NCI-H2081 treated with DMSO at 0.1 percent for 48 hours (cell line): ENCODE data around the gene SMC6.

Experiments used
- DNase-seq: peaks from one replicate; lab custom pipeline; 2025; lab: John Stamatoyannopoulos, UW

SMC6 gene

DNA sequence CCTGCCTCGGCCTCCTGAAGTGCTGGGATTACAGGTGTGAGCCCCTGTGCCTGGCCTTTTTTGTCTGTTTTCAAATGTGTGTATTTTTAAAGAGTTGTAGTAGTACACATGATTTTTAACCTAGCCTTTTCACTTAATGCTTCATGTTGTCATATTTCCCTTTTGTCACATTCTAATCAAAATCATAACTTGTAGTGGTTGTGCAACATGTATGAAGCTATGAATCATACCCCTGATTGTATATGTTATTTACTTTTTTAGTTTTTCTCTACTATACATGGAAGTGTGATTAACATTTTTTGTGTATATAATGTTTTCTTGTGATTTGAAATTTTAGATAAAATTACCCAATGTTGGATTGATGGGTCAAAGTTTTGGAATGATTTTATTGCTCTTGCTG lies 8.8 kb upstream of the SMC6 start:
- DNase-seq, result no peak

DNA sequence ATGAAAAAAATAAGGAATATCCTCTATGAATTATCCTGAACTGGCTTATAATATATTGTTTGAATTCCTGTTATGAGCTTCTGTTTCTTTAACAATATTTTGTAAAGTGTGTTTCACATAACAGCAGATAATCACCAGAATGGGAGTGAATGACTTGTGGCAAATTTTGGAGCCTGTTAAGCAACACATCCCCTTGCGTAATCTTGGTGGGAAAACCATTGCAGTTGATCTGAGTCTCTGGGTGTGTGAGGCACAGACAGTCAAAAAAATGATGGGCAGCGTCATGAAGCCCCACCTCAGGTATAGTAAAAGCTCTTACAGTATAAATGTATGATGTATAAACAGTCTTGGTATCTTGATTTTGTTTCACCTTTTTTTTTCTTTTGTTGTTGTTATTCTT lies 6.2 kb upstream of the SMC6 start:
- DNase-seq, result no peak

DNA sequence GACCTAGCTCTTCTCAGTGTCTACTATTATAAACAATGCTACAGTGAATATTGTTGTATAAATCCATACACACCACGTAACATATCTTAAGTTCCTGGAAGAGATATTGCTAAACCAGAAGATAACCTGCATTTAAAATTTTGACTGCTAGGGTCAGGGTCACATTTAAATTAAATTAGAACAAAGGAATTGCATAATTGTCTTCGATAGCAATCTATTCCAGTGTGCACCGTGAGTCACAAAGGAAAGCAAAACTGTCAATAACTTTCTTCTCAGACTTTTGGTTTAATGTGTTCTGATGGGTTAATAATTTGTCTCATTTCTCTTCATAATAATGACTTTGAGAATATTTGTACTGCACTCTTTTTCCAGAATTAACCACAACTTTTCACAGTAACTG lies 4.5 kb upstream of the SMC6 start:
- DNase-seq, result no peak

DNA sequence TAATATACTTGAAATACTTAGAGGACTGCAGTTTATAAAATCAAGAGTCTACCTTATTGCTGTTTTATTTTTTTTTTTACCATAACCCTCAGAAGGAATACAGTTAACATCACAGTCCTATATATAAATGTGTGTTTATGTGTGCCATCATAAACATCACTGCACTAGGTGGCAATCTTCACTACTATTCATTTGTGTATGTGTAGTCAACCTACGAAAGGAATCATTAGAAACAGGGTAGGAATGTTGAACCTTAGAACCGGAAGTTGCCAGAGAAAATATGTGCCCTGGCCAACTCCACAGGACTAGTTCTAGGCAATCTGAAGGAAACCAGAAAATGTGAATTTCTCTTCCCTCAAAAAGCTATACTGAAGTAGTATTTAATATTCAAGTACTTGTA lies 3.7 kb upstream of the SMC6 start:
- DNase-seq, result no peak

DNA sequence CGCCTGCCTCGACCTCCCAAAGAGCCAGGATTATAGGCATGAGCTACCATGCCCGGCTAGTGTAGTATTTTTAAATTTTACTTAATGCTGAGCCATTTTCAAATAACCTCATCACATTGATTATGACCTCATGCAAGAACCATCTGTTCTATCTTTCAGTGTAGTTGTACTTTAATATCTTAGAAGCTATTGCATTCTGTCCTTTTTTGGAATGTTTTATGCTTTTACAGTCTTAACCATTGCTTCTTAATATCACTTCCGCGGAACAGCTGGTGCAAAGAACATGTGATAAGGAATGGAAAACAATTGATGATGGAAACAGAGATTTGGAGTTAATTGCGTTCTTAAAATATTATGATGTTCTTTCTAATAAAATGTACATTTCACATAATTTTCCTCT lies 3.1 kb upstream of the SMC6 start:
- no peak for DNase-seq

DNA sequence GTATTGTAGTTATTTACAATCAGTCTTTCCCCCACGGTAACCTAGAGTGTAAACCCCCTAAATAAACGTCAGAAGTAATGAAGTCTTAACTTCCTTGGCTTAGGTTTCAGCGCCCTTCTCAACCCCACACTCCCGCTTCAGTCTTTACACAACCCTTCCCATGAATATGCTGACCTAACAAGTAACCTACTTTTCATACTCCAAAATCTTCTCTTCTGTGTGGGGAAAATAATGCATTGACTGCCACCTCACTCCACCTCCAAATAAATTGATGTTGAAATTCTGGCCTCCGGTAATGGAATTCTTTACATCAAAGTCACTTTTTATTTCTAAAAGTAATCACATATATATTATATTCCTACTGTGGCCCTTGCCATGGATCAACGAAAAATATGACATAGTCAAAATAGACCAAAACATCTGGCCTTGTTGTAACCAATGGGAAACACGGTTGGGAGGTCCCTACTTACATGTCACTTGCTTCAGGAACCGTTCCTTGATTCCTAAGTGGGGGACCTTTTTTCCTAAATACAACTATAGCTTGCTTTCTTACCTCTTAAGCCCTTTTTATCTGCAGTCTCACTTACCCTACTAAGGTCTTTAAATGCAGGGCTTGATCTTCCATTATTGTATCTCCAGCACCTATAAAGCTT lies 1.3 kb upstream of the SMC6 start:
- DNase-seq, result no peak

DNA sequence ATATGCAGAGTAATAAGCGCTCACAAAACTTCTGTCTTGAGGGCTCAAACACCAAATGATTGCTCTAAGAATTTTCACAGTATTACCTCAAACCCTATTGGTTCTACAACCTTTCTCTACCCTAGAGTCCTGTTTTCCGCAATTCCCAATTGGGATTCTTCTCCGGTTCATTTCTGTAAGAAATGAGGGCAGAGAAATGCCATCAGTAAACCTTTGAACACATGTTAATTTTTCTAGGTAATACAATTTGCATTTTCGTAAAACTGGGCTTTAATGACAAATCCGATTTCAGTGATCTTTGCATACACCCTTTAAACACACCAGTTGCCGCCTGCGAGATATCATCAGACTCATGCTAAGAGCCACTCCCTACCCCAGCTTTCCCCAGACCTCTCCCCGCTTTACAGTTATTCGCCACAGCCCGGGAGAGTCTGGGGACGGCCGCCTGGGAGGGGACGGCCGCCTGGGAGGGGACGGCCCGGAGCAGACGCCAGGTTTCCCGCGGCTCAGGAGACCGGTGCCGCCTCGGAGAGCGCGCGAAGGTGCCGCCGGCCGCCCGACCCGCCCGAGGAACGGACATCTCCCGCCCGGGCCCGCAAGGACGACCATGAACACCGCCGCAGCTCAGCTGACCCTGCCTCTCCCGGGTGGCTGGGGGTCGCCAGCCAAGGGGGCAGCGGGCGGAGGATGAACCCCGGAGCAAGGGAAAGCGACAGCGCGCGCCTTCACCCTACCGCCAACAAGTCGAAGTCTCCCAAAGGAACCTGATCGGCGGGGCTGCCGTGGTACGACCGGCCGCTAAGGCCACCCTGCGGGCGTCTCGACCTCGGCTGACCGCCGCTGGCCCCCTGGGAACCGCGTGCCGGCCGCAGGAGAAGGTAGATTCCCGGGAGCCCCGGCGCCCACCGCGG lies 463 bp downstream of the SMC6 start:
- no peak for DNase-seq

DNA sequence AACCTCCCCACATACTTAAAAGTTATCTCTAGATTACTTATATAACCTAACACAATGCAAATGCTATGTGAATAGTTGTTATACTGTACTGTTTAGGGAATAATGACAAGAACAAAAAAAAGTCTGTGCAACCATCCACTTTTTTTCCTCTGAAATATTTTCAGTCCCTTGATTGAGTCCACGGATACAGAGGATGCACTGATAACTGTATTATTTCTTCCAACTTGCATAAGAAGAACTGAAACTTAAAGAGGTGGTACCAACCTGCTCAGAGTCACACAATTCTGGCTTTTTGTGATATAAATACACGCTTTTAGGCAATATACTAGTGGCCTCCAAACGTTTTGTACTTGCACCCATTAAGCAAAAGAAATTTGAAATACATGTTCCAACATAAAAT lies 1.4 kb downstream of the SMC6 start:
- no peak for DNase-seq

DNA sequence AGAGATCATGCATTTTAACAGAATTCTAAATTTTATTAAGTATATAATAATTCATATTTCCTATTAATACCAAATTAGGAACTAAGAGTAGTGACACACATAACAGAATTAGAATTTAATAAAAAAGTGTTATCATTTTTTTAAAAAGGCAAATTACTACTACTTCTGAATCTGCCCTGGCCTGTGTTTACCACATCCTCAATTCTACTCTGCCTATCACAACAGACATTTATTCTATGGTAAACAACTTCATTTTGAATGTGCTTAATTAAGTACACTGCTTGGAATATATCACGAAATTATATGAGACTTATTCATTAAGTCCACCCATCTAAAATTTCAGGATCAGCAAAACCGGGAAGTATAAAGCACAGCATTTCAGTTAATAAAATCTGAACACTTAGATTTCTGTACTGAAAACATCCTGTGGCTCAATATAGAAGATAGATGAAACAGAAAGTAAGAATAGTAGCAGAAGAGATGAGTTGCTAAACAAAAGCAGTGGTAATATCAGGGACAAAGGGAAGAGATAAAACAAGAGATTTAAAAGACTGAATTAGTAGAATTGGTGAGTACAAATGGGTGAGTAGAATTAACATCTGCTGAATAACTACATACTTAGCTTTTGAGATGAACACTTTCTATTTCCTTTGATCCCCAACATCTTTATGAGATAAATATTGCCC lies 3.7 kb downstream of the SMC6 start:
- DNase-seq, result no peak

DNA sequence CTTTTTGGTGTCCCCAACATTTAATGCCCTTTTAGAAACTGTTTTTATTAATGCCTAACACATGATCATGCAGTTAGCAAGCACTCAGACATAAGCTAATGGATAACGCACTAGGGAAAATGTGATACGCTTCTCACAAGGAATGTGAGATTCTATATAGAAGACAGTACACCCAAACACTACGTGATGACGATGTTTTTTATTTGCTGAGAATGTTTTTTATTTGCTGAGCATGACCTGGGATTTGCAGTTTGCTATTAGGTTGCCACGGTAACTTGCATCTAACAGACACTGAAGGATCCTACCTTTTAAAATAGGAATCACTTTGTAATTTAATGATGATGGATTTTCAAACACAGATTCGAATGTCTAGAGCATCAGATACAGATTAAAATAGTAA lies 4.9 kb downstream of the SMC6 start:
- DNase-seq, result no peak

DNA sequence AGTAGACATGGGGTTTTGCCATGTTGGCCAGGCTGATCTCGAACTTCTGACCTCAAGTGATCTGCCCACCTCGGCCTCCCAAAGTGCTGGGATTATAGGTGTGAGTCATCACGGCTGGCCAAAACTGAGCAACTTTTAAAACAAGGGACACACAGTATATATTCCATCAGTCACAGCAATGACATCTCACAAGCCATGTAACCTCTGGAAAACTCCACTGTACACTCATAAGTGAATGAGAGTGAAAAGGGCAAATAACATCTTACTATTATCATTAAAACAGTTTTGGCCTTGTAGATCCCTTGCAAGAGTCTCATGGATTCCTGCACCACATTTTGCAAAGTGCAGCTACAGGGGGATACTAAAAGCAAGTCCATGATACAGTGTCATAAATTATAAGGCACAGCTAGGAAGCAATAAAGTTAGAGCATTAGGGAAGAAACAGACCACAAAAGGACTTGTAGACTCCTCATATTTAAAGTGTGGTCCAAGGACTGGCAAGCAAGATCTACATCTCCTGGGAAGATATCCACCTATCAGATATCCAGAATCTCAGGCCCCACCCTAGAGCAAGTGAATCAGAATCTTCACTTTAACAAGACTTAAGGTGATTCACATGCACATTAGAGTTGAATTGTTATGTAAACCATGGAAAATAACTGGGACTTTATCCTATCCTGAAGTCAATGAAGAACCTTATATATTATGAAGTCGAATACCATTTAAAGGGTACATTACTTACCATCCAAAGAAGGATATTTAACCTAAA lies 5.7 kb downstream of the SMC6 start:
- DNase-seq, result no peak

DNA sequence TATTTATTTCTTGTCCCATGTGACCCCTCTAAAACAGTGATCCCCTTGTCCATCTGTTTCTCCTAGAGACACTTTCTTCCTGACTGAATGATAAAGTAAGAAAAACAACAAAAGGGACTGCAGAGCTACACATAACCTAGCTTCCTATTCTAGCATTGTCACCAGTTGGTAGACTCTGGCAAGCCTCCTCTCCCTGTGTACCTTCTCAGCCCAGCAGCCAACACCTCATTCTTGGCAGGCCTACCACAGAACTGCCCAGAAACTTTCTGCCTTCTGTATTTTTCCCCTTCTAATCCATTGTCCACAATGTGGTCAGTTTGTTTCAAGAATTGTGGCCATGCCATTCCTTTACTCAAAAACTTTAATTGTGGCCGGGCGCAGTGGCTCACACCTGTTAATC lies 13.4 kb downstream of the SMC6 start:
- no peak for DNase-seq

DNA sequence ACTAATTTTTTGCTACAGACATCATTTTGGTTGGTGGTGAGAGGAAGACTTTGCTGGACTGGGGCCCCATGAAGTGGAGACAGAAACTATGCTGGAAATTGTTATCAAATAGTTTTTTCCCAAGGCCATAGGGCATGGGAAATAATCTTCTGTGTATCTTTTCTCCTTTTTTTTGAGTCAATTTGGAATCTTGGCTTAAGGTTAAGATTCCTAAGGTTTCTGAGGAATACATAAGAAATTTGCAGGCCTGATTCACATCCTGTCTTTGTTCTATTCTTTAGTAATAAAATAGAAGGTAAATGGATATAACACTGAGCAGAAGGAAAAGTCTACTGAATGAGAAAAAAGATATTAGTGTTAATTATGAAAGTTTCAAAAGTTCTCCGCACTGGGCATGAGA lies 16.6 kb downstream of the SMC6 start:
- no peak for DNase-seq

DNA sequence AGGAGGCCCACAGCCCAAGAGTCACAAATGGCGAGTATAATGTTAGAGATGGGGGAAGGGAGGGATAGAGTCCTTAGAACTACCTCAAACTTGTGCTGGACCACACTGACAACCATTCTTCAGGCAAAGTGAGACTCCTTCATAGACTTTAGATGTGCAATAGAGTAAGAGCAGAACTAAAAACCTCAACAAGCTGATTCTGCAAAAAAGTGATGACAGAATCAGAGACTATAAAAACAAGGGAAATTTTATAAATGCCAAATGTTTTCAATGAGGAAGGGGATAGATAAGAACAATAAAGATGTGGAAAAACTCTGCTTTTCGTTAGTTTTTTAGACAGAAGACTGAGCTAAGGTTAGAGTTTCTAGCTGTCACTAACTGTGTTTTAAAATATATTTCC lies 17.7 kb downstream of the SMC6 start:
- no peak for DNase-seq

DNA sequence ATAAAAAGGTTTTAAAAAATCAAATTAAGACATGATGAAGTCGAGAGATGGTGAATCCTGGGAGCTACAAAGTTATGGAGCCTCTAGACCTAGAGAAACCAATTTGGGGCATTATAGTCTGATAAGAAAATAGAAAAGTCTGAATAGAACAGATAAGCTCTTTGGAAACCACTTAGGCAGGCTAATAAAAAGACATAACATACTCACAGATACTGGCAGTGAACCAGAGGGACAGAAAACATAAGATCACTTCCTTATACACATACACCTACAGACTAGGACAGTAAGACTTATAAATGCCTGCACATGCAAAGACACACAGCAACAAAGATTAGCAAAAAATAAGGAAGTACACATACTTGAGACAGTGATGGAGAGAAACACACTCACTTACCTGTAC lies 20.0 kb downstream of the SMC6 start:
- no peak for DNase-seq

DNA sequence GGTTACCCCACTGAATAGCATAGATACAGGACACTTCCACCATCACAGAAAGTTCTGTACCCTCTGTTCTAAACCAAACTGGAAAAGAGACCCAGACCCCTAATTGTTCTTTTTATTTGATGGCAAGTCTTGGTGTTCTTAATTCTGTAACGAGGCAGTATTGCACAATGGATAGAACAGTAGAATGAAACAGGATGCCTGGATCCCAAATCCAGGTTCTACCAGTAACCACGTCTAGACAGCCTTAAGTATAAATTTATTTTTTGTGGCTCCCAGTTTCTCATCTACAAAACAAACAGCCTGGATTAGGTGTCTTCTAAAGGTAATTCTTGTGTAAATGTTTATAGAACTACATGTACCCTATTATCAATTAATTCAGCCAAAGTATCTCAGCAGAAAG lies 23.7 kb downstream of the SMC6 start:
- DNase-seq, result no peak

DNA sequence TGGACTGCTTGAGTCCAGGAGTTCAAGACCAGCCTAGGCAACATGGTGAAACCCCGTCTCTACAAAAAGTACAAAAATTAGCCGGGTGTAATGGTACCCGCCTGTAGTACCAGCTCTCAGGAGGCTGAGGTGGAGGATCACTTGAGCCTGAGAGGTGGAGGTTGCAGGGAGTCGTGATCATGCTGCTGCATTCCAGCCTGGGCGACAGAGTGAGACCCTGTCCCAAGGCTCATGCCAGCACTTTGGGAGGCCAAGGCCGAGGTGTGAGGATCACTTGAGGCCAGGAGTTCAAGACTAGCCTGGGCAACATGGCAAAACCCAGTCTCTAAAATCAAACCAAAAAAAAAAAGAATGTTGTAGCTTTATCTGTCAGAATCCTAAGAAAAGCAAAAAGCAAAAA lies 25.4 kb downstream of the SMC6 start:
- no peak for DNase-seq

DNA sequence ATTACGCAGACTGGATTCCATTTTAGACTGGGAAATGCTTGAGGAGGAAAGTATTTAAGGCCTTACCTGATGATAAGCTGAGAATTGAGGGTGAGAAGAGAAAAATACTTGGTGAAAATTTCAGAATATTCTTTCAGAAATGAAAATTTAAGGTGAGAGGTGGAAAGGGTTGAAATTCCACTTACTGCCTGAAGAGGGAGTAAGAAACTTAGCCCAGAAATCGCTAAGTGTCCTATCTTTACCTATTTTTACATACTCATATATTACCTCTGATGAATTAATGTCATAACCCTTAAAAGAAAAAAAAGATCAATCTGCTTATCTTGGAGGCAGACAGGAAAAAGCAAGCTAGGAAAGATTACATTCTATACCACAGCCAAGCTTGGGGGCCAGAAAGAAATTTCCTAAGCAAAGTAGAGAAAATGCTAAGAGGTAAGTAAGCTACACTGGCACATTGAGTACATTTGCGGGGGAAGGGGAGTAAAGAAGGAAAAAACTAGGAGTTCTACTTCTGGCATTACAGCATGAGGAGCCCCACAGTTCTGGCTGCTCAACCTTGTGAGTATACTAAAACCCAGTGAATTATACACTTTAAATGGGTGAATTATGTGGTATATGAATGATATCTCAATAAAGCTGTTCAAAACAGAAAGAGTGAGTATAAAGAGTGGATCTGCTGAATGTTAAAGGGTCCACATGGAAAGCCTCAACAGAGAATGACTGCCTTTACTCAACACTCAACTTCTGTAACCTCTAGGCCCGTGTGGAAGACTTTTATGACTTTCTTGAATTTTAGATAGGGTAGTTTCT lies 33.8 kb downstream of the SMC6 start:
- no peak for DNase-seq

DNA sequence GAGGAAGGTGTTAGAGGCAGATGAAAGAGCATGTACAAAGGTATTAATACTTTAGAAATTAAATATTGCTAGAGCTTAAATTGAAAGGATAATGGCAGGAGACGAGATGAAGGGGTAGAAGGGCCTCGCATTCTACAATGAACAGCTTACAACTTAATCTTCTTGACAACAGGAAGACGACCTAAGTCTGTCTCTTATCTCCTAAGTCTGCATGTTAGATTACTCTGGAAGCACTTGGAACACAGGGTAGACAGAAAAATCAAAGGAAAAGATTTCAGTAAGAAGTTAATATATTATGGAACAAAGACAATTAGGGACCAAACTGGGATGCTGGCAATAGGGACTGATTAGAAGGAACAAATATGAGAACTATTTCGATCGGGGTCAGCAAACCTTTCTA lies 34.9 kb downstream of the SMC6 start:
- DNase-seq, result no peak

DNA sequence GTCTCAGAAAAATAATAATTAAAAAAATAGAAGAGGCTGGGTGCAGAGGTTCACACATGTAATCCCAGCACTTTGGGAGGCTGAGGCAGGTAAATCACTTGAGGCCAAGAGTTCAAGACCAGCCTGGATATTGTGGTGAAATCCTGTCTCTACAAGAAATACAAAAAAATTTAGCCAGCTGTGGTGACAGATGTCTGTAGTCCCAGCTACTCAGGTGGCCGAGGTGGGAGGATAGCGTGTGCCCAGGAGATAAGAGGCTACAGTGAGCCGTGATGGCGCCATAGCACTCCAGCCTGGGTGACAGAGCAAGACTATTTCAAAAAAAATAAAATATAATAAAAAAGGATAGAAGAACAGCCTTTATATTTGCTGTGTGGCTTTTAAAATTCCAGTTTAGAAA lies 35.9 kb downstream of the SMC6 start:
- no peak for DNase-seq

DNA sequence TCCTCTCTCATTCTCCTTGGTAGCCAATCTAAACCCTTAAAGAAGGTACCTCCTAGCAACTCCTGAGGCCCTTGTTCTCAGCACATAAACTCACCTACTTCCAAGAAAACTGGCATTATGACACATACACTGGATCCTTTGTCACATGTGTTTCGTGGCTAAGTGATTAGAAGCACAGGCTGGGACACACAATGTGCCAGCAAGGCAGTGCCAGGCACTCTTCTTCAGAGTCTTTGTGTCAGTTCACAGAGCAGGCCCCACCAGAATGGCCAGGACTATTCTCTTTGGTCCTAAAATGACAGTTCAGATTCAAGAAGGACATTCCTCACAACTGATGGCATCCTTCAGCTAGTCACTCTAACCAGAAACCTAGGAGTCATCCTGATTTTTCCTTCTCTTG lies 40.3 kb downstream of the SMC6 start:
- no peak for DNase-seq
